ENCODE measurements around the gene SLC4A3.

SLC4A3 gene

DNA sequence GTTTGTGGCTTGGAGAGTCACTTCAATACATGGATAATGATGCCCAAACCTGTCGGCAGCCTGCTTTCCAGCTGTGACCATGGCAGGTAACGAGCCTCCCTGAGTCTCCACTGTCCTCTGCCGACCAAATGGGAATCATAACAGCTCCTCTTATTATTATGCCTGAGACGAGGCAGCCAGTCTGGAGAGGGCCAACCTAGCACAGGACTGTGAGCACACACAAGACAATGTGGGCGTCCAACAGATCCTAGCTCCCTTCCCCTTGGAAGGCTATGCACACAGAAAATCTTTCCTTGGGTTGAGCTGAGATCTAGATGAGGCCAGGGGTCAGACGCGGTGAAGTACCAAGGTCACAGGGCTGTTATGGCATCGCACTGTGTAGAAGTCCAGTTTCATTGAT is 890 bp upstream of the SLC4A3 start:
- no peak for DNase-seq (ENCODE audit: low read depth)
- in situ Hi-C loops (cut with HindIII; ENCODE audit: low sequenced_read_pairs), result no loop called here
- TF ChIP-seq, protein P1, sequence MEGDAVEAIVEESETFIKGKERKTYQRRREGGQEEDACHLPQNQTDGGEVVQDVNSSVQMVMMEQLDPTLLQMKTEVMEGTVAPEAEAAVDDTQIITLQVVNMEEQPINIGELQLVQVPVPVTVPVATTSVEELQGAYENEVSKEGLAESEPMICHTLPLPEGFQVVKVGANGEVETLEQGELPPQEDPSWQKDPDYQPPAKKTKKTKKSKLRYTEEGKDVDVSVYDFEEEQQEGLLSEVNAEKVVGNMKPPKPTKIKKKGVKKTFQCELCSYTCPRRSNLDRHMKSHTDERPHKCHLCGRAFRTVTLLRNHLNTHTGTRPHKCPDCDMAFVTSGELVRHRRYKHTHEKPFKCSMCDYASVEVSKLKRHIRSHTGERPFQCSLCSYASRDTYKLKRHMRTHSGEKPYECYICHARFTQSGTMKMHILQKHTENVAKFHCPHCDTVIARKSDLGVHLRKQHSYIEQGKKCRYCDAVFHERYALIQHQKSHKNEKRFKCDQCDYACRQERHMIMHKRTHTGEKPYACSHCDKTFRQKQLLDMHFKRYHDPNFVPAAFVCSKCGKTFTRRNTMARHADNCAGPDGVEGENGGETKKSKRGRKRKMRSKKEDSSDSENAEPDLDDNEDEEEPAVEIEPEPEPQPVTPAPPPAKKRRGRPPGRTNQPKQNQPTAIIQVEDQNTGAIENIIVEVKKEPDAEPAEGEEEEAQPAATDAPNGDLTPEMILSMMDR (IDR thresholded peaks at IDR 0.05; ENCODE audit: low read depth, low read length, missing control alignments), result no peak
- H3K4me3 ChIP-seq (ENCODE audit: low read depth, low read length), result no peak overlapping the region

DNA sequence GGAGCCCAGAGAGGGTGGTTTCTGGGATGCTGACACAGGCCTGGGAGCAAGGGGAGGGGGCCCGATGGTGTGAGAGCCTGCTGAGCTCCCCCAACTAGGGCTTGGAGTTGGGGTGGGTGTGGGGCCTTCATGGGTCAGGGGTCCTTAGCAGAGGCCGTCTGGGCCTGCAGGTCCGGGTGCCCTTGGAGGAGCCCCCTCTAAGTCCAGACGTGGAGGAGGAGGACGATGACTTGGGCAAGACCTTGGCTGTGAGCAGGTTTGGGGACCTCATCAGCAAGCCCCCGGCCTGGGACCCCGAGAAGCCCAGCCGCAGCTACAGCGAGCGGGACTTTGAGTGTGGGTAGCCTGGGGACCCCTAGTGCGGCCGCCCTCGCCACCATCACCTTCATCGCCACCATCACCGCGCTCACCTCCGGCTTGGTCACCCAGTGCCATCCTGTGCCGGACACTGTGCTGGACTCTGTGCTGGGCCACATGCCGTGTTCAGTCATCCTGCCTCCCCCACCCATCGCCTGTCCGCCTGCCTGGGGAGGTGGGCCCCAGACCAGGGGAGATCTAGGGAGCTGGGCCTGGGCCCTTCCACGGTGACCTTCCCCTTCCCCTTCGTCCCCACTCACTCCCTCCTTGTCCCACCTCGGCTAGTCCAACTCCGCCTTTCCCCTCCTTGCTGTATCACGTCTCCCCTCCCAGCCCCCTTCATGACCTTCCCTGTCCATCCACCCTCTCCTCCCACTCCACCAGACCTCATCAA is 980 bp downstream of the SLC4A3 start:
- DNase-seq (ENCODE audit: low read depth), result no peak
- TF ChIP-seq, protein P1 (IDR thresholded peaks at IDR 0.05; ENCODE audit: low read depth, low read length, missing control alignments), result no peak
- in situ Hi-C loops (cut with HindIII; ENCODE audit: low sequenced_read_pairs), result no loop called here
- peak overlapping the region; percentile 60 for H3K4me3 ChIP-seq (ENCODE audit: low read depth, low read length)

DNA sequence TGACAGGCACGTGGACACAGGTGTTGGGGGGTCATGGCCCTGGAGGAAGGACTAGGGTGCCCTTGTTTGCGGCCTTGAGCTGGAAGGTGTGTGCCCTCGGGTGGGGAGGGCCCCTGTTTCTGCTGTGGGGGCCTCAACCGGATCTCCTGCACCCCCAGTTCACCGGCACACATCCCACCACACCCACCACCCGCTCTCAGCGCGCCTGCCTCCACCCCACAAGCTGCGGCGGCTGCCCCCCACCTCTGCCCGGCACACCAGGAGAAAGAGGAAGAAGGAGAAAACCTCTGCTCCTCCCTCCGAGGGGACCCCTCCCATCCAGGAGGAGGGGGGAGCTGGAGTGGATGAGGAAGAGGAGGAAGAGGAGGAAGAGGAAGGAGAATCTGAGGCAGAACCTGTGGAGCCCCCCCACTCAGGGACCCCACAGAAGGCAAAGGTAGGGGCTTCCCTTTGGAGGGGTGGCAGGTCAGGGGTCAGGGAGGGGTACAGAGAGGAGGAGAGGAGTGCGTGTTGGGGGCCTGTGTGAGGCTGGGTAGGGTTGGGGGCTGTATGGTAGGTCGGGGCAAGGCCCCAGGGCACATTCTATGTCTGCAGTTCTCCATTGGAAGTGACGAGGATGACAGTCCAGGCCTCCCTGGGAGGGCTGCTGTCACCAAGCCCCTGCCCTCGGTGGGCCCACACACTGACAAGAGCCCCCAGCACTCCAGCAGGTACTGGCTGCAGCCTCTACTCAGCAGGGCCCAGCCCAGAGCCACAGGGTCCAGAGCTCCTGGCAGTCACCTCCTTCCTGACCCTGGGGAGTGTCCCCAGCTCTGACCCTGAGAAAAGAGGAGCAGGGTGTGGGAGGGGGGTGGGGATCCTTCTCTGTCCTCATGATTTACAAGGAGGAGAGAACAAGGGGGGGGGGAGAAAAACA is 1.8 kb downstream of the SLC4A3 start:
- H3K4me3 ChIP-seq (ENCODE audit: low read depth, low read length), result no peak overlapping the region
- in situ Hi-C loops (cut with HindIII; ENCODE audit: low sequenced_read_pairs), result no loop called here
- TF ChIP-seq, protein P1 (IDR thresholded peaks at IDR 0.05; ENCODE audit: low read depth, low read length, missing control alignments), result no peak
- no peak for DNase-seq (ENCODE audit: low read depth)

DNA sequence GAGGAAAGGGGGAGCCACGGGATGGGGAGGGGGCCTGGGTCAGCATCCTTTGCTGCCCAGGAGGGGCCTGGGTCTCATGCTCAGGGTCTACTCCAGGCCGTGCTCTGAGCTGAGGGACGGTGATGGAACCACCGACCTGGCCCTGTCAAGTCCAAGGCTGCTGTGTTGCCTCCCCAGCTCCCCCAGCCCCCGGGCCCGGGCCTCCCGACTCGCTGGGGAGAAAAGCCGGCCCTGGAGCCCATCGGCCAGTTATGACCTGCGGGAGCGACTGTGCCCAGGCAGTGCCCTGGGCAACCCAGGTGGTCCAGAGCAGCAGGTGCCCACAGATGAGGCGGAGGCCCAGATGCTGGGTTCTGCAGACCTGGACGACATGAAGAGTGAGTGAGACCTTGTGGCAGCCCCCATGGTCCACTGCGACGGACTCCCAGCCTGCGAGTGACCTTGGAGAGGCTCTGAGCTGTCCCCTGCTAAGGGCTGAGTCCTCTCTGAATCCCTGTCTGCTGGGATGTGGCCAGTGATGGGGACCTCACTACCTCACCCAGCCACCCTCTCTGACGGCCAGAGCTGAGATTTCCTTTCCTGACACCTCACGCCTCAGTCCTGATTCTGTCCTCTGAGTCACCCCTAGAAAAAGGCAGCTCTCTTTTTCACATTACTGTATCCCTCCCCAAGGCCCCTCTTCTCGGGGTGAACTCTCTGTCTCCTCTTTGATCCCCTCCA is 2.7 kb downstream of the SLC4A3 start:
- no peak for DNase-seq (ENCODE audit: low read depth)
- in situ Hi-C loops (cut with HindIII; ENCODE audit: low sequenced_read_pairs), result no loop called here
- TF ChIP-seq, protein P1 (IDR thresholded peaks at IDR 0.05; ENCODE audit: low read depth, low read length, missing control alignments), result no peak
- no peak overlapping the region for H3K4me3 ChIP-seq (ENCODE audit: low read depth, low read length)

DNA sequence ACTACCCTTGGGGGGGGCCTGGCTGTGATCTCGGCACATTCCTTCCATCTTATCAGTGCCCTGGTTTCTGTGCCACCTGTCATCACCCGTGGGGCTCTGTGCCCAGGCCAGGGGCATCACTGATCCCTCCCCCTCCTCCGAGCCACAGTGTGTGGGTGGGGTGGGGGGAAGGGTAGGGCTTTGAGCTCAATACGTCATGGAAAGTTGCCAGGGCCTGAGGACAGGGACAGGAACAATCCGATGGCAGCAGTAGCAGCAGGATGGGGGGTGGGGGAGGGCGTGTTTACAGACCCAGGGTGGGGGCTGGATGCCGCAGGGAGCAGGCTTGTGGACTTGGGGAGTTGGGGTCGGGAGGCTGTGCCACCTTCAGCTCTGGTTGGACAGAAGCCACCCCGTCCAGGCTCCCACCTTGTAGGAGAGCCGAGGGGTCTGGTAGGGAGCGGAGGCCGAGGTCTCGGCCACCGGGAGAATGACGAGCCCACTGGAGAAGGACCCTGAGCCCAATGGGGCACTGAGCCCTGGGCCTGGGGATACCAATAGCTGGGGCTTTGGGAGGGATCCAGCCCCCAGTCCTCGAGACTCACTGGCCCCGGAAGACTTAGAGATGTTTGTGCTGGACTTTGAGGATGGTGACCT is 3.5 kb downstream of the SLC4A3 start:
- no peak overlapping the region for H3K4me3 ChIP-seq (ENCODE audit: low read depth, low read length)
- no peak for DNase-seq (ENCODE audit: low read depth)
- in situ Hi-C loops (cut with HindIII; ENCODE audit: low sequenced_read_pairs), result no loop called here
- TF ChIP-seq, protein P1 (IDR thresholded peaks at IDR 0.05; ENCODE audit: low read depth, low read length, missing control alignments), result no peak

DNA sequence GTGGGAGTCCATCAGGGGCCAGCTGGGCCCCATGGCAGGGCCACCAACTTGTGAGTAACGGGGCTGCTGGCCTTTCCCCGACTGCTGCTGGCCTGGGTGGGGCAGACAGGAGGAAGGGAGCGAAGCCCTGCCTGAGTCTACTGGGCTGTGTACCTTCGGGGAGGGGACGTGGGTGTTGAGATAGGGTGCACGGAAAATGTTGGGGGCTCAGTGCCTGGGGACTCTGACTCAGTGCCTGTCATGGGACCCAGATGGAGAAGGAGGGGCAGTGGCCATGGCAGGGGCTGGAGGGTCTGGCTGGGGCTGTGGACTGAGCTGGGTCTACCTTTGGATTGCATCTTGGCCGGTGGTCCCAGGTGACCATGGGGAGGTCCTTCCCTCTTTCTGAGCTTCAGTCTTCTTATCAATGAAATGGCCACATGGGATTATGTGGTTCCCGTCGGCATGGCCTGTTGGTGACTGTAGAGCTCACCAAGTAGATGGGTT is 4.0 kb downstream of the SLC4A3 start:
- no peak overlapping the region for H3K4me3 ChIP-seq (ENCODE audit: low read depth, low read length)
- DNase-seq (ENCODE audit: low read depth), result no peak
- TF ChIP-seq, protein P1 (IDR thresholded peaks at IDR 0.05; ENCODE audit: low read depth, low read length, missing control alignments), result no peak
- in situ Hi-C loops (cut with HindIII; ENCODE audit: low sequenced_read_pairs), result no loop called here

Data from astrocyte of the cerebellum (primary cell).